Hepatocyte (in vitro differentiated cells): ENCODE results near the gene FOXO6. TPM values are rescaled to one million over a fixed set of nuclear protein-coding genes. Genes with fewer than 3 reads are reported as not detected.

Source experiments
- DNase-seq: peaks from one replicate; pipeline ENCODE4 v3.0.0-alpha.2; 2016; ENCODE audit warnings: low spot score
- H2AFZ ChIP-seq: fragments of 200-600 bp; sonication (generic); 2 replicates; pipeline ENCODE4 v1.6.0; 2016; ENCODE audit warnings: antibody characterized with exemption, mild to moderate bottlenecking
- H3K27ac ChIP-seq: fragments of 200-600 bp; sonication (generic); 2 replicates; pipeline ENCODE4 v1.5.1; 2016; ENCODE audit warnings: mild to moderate bottlenecking
- H3K27me3 ChIP-seq: fragments of 200-600 bp; sonication (generic); 2 replicates; pipeline ENCODE4 v1.6.1; 2016
- H3K36me3 ChIP-seq: fragments of 200-600 bp; sonication (generic); replicated peaks from 2 replicates; pipeline ENCODE4 v1.5.1; 2016; ENCODE audit warnings: low read depth; ENCODE audit not compliant: insufficient read depth
- H3K4me1 ChIP-seq: fragments of 200-600 bp; sonication (generic); 2 replicates; pipeline ENCODE4 v1.5.1; 2016; ENCODE audit warnings: mild to moderate bottlenecking, moderate library complexity; ENCODE audit not compliant: insufficient read depth
- H3K4me2 ChIP-seq: fragments of 200-600 bp; sonication (generic); 2 replicates; pipeline ENCODE4 v1.6.0; 2016
- H3K4me3 ChIP-seq: fragments of 200-600 bp; sonication (generic); 2 replicates; pipeline ENCODE4 v1.5.1; 2016; ENCODE audit warnings: mild to moderate bottlenecking
- H3K79me2 ChIP-seq: fragments of 200-600 bp; sonication (generic); 2 replicates; pipeline ENCODE4 v1.6.0; 2017; ENCODE audit warnings: mild to moderate bottlenecking
- H3K9me2 ChIP-seq: fragments of 200-600 bp; sonication (generic); replicated peaks from 2 replicates; pipeline ENCODE4 v1.6.0; 2017; ENCODE audit warnings: mild to moderate bottlenecking; ENCODE audit not compliant: insufficient read depth
- H3K9me3 ChIP-seq: fragments of 200-600 bp; sonication (generic); 2 replicates; pipeline ENCODE4 v1.5.1; 2016; ENCODE audit warnings: low read depth, mild to moderate bottlenecking
- H4K20me1 ChIP-seq: fragments of 200-600 bp; sonication (generic); 2 replicates; pipeline ENCODE4 v1.6.0; 2016; ENCODE audit warnings: mild to moderate bottlenecking; ENCODE audit not compliant: insufficient read depth, poor library complexity, severe bottlenecking
- CTCF ChIP-seq: fragments of 200-600 bp; sonication (generic); IDR thresholded peaks from 2 replicates; pipeline ENCODE4 v1.5.1; 2016; ENCODE audit warnings: antibody characterized with exemption, mild to moderate bottlenecking; ENCODE audit not compliant: poor library complexity
- EZH2 ChIP-seq: fragments of 200-600 bp; sonication (generic); IDR thresholded peaks from 2 replicates; pipeline ENCODE4 v1.6.1; 2016; ENCODE audit warnings: antibody characterized with exemption, mild to moderate bottlenecking, borderline replicate concordance
- EZH2phosphoT487 ChIP-seq: fragments of 200-600 bp; sonication (generic); IDR thresholded peaks from one replicate; pipeline ENCODE4 v1.6.1; 2018; ENCODE audit warnings: antibody characterized with exemption, mild to moderate bottlenecking, low read depth, moderate library complexity; ENCODE audit not compliant: unreplicated experiment, severe bottlenecking
- WGBS: methylation state at CpG from one replicate; pipeline ENCODE4 v1.1.6; 2016; ENCODE audit warnings: low lambda C conversion rate; ENCODE audit errors: missing lambda C conversion rate; 5-methylcytosine and 5-hydroxymethylcytosine counted together
- polyA plus RNA-seq: library from polyadenylated mRNA; unstranded; fragments of >200 nt; fragmentation: Nextera tagmentation; extraction: Ambion mirVana; gene quantifications from 2 replicates; pipeline ENCODE4 v1.2.1, GENCODE V29; 2016
- total RNA-seq: library from RNA; depleted of rRNA; stranded (reverse); fragments of >200 nt; gene quantifications from 2 replicates; pipeline ENCODE4 v1.2.3, GENCODE V29; 2014

Gene FOXO6
- total and polyA plus RNA-seq, 2 experiments from 2014 or later = 0.80 to 5.0 TPM

- Histone ChIP-seq H3K4me3 (no peak overlapping the region), H3K4me1 (no peaks in the 10 kb centered on the region), H3K9me2 (no peaks in the 10 kb centered on the region), H3K36me3 (no peaks in the 10 kb centered on the region), H3K79me2 (no peaks in the 10 kb centered on the region), H2AFZ (no peak overlapping the region), H3K9me3 (no peaks in the 10 kb centered on the region), H3K27me3 (no peaks in the 10 kb centered on the region), H4K20me1 (no peaks in the 10 kb centered on the region), H3K4me2 (no peak overlapping the region), H3K27ac (no peak overlapping the region)
- TF ChIP-seq CTCF = no peak
- TF ChIP-seq EZH2 = no peak
- TF ChIP-seq EZH2phosphoT487 = no peak
- 78% methylated on average over 6 of the region's 7 CpGs for WGBS
- DNase-seq = no peak
These were observed 53.6 kb downstream of the FOXO6 start for GRCh38 chr1:41414716-41415306.

GRCh38 chr1:41416081-41416480 lies 54.8 kb downstream of the FOXO6 start:
- Histone ChIP-seq H4K20me1 (no peaks in the 10 kb centered on the region), H3K4me1 (no peaks in the 10 kb centered on the region), H3K4me3 (no peak overlapping the region), H3K27ac (no peak overlapping the region), H3K9me3 (no peaks in the 10 kb centered on the region), H3K79me2 (no peaks in the 10 kb centered on the region), H3K27me3 (no peaks in the 10 kb centered on the region), H2AFZ (no peak overlapping the region), H3K4me2 (no peak overlapping the region), H3K9me2 (no peaks in the 10 kb centered on the region), H3K36me3 (no peaks in the 10 kb centered on the region)
- WGBS = 87% methylated on average over 5 of the region's 5 CpGs
- TF ChIP-seq EZH2 = no peak
- TF ChIP-seq EZH2phosphoT487 = no peak
- no peak for TF ChIP-seq CTCF
- DNase-seq = no peak

DNA sequence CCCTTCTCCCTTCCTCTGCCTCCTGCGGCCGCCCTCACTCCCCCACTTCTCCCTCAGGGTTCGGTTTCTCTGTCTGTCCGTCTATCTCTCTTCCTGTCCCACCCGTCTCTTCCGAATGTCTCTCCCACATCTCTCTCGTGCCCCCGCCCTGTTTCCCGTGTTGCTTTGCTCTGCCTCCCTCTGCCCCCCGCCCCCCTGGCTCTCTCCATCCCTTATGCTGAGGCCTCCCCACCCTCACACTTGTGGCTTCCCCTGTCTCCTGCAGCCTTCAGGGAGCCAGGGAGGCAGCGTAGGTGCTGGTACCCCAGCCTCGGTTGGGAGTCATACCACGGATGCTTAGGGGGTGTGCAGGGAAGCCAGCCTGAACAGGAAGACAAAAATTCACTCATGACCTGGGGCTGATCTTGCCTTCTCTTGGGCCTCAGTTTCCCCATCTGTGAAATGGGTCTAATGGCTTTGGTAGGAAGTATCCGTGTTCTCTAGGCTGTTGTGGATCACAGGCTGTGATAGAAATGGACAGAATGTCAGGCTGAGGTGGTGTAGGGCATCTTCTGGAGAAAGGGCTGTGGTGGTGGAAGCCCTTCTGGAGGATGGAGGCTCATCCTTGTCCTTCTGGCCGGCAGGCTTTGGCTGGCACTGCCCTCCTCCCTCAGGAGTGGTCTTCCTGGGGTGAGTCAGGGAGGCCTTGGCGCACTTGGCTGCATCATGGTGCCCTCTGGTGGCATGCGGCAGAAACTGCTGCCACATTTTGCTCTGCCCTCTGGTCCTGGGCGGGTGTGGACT lies 55.5 kb downstream of the FOXO6 start:
- Histone ChIP-seq H4K20me1 (no peaks in the 10 kb centered on the region), H3K36me3 (no peaks in the 10 kb centered on the region), H3K4me1 (no peaks in the 10 kb centered on the region), H3K4me2 (no peak overlapping the region), H3K27ac (no peak overlapping the region), H3K79me2 (no peaks in the 10 kb centered on the region), H3K4me3 (no peak overlapping the region), H3K27me3 (no peaks in the 10 kb centered on the region), H3K9me3 (no peaks in the 10 kb centered on the region), H3K9me2 (no peaks in the 10 kb centered on the region), H2AFZ (no peak overlapping the region)
- peak; percentile 84 for DNase-seq
- peak; percentile 91 for TF ChIP-seq CTCF
- TF ChIP-seq EZH2 = no peak
- 58% methylated on average over 9 of the region's 18 CpGs for WGBS
